Inferior parietal cortex (tissue), 1 donor: ENCODE data around the gene S100A11.
"Not testable (repeated sequence)": the region's sequence is repeated elsewhere in the genome, so short reads cannot be mapped to it uniquely, and the experiment has no call there.

Experiments
- DNase-seq: peaks from one replicate; pipeline ENCODE4 v3.0.0-alpha.2; 2016; ENCODE audit errors: extremely low spot score

The S100A11 gene

GRCh38 chr1:152036267-152037216 lies at the start of gene S100A11:
Gene S100A11, minus strand, starts transcription at chr1:152037004. Its CDS starts 89 bp downstream, at chr1:152036915.
- DNase-seq: peak; percentile 17

GRCh38 chr1:152084853-152085252 lies 48.0 kb upstream of the S100A11 start:
- no peak for DNase-seq

GRCh38 chr1:152081026-152081425 lies 44.2 kb upstream of the S100A11 start:
- not testable (repeated sequence) for DNase-seq

- not testable (repeated sequence) for DNase-seq
Measured at GRCh38 chr1:152080494-152080893, 43.7 kb upstream of the S100A11 start.

GRCh38 chr1:152078831-152079441 lies 42.1 kb upstream of the S100A11 start:
- no peak for DNase-seq

GRCh38 chr1:152072311-152072710 lies 35.5 kb upstream of the S100A11 start:
- DNase-seq: no peak

GRCh38 chr1:152071123-152071522 lies 34.3 kb upstream of the S100A11 start:
- no peak for DNase-seq

GRCh38 chr1:152067929-152068328 lies 31.1 kb upstream of the S100A11 start:
- no peak for DNase-seq

GRCh38 chr1:152067150-152067549 lies 30.3 kb upstream of the S100A11 start:
- no peak for DNase-seq

- no peak for DNase-seq
Measured at GRCh38 chr1:152061952-152062351, 25.1 kb upstream of the S100A11 start.

- DNase-seq: no peak
Measured at GRCh38 chr1:152053375-152053774, 16.6 kb upstream of the S100A11 start.

GRCh38 chr1:152052606-152053005 lies 15.8 kb upstream of the S100A11 start:
- peak; percentile 88 for DNase-seq

GRCh38 chr1:152050886-152051675 lies 14.3 kb upstream of the S100A11 start:
- no peak for DNase-seq

GRCh38 chr1:152049291-152050083 lies 12.7 kb upstream of the S100A11 start:
- DNase-seq: no peak

GRCh38 chr1:152048416-152049009 lies 11.7 kb upstream of the S100A11 start:
- no peak for DNase-seq

GRCh38 chr1:152047730-152048415 lies 11.1 kb upstream of the S100A11 start:
- DNase-seq: peak; percentile 47

- no peak for DNase-seq
Measured at GRCh38 chr1:152047413-152047729, 10.6 kb upstream of the S100A11 start.

- no peak for DNase-seq
Measured at GRCh38 chr1:152044386-152044785, 7.6 kb upstream of the S100A11 start.

GRCh38 chr1:152043870-152044269 lies 7.1 kb upstream of the S100A11 start:
- no peak for DNase-seq

- no peak for DNase-seq
Measured at GRCh38 chr1:152042030-152042429, 5.2 kb upstream of the S100A11 start.
